Measurements from ENCODE around the gene EPB41L3.

The EPB41L3 gene

GRCh38 chr18:5510135-5510846 is 33.5 kb downstream of the EPB41L3 start:
- no peak overlapping the region for H2AK5ac ChIP-seq (ENCODE audit: low read length, severe bottlenecking)
- DNase-seq = no peak
- H3K4me3 ChIP-seq (ENCODE audit: insufficient read depth in 1 of 2, low read depth in 1 of 2, low read length in 2 of 2) = no peak overlapping the region
- H3K9me3 ChIP-seq (ENCODE audit: control insufficient read depth, low read length) = no peaks in the 10 kb centered on the region
- peaks cover 2% of the 10 kb centered on the region for H3K4me1 ChIP-seq (ENCODE audit: control insufficient read depth, insufficient read depth, low read depth, low read length)
- 90% methylated on average over 4 of the region's 7 CpGs for whole genome bisulfite sequencing
- H3K27me3 ChIP-seq (ENCODE audit: control insufficient read depth in 1 of 2, insufficient read depth in 1 of 2, low read length in 2 of 2) = no peaks in the 10 kb centered on the region
- no peak overlapping the region for H3K27ac ChIP-seq (ENCODE audit: low read length, poor library complexity, severe bottlenecking)
- no peak overlapping the region for H3K4ac ChIP-seq (ENCODE audit: low read depth in 1 of 2, low read length in 2 of 2)
- H3K18ac ChIP-seq (ENCODE audit: low read depth in 1 of 2, low read length in 2 of 2) = no peak overlapping the region
- H3K14ac ChIP-seq (ENCODE audit: low read length in 2 of 2) = no peak overlapping the region
- H3K79me1 ChIP-seq (replicated peaks; ENCODE audit: low read length, poor library complexity, severe bottlenecking) = no peaks in the 10 kb centered on the region
- no peak overlapping the region for H3K23ac ChIP-seq (ENCODE audit: low read length in 2 of 2)
- no peak overlapping the region for H4K91ac ChIP-seq (ENCODE audit: low read length)
- H2AFZ ChIP-seq (ENCODE audit: low read depth, low read length) = no peak overlapping the region
- H2BK120ac ChIP-seq (ENCODE audit: low read depth, low read length) = no peak overlapping the region
- no peak overlapping the region for H2BK12ac ChIP-seq (ENCODE audit: low read length in 2 of 2)
- no peak overlapping the region for H2BK5ac ChIP-seq (ENCODE audit: low read depth, low read length, poor library complexity, severe bottlenecking)
- peak overlapping the region; percentile 55 for H3K9ac ChIP-seq (ENCODE audit: low read length)
- H3K36me3 ChIP-seq (ENCODE audit: control insufficient read depth in 1 of 2, insufficient read depth in 2 of 2, low read depth in 1 of 2, low read length in 2 of 2) = no peaks in the 10 kb centered on the region
- H3K4me2 ChIP-seq (ENCODE audit: low read length, poor library complexity, severe bottlenecking) = no peak overlapping the region
- H4K8ac ChIP-seq (ENCODE audit: low read length) = no peak overlapping the region
- no peak overlapping the region for H2BK15ac ChIP-seq (ENCODE audit: low read depth, poor library complexity, severe bottlenecking)

- Histone ChIP-seq H2BK5ac (ENCODE audit: low read depth, low read length, poor library complexity, severe bottlenecking) (no peak overlapping the region), H3K9me3 (ENCODE audit: control insufficient read depth, low read length) (no peaks in the 10 kb centered on the region), H3K23ac (ENCODE audit: low read length in 2 of 2) (no peak overlapping the region), H2BK120ac (ENCODE audit: low read depth, low read length) (no peak overlapping the region), H3K4me1 (ENCODE audit: control insufficient read depth, insufficient read depth, low read depth, low read length) (peaks cover 2% of the 10 kb centered on the region), H3K27ac (ENCODE audit: low read length, poor library complexity, severe bottlenecking) (no peak overlapping the region), H2BK15ac (ENCODE audit: low read depth, poor library complexity, severe bottlenecking) (no peak overlapping the region), H2AFZ (ENCODE audit: low read depth, low read length) (no peak overlapping the region), H2AK5ac (ENCODE audit: low read length, severe bottlenecking) (no peak overlapping the region), H3K4me2 (ENCODE audit: low read length, poor library complexity, severe bottlenecking) (no peak overlapping the region), H3K79me1 (replicated peaks; ENCODE audit: low read length, poor library complexity, severe bottlenecking) (no peaks in the 10 kb centered on the region), H3K4ac (ENCODE audit: low read depth in 1 of 2, low read length in 2 of 2) (no peak overlapping the region), H4K8ac (ENCODE audit: low read length) (no peak overlapping the region), H3K9ac (ENCODE audit: low read length) (peak overlapping the region; percentile 60), H2BK12ac (ENCODE audit: low read length in 2 of 2) (no peak overlapping the region), H3K18ac (ENCODE audit: low read depth in 1 of 2, low read length in 2 of 2) (no peak overlapping the region), H3K27me3 (ENCODE audit: control insufficient read depth in 1 of 2, insufficient read depth in 1 of 2, low read length in 2 of 2) (no peaks in the 10 kb centered on the region), H3K4me3 (ENCODE audit: insufficient read depth in 1 of 2, low read depth in 1 of 2, low read length in 2 of 2) (peak overlapping the region in 1 of 2 experiments; percentile 61), H4K91ac (ENCODE audit: low read length) (no peak overlapping the region), H3K36me3 (ENCODE audit: control insufficient read depth in 1 of 2, insufficient read depth in 2 of 2, low read depth in 1 of 2, low read length in 2 of 2) (no peaks in the 10 kb centered on the region), H3K14ac (ENCODE audit: low read length in 2 of 2) (no peak overlapping the region)
- DNase-seq = no peak
- 81% methylated on average over 2 of the region's 2 CpGs for WGBS
These were observed 35.0 kb downstream of the EPB41L3 start for GRCh38 chr18:5508821-5509220.

- Histone ChIP-seq H4K8ac (ENCODE audit: low read length) (no peak overlapping the region), H3K4me1 (ENCODE audit: control insufficient read depth, insufficient read depth, low read depth, low read length) (peaks cover 2% of the 10 kb centered on the region), H3K23ac (ENCODE audit: low read length in 2 of 2) (no peak overlapping the region), H3K27me3 (ENCODE audit: control insufficient read depth in 1 of 2, insufficient read depth in 1 of 2, low read length in 2 of 2) (no peaks in the 10 kb centered on the region), H3K9me3 (ENCODE audit: control insufficient read depth, low read length) (no peaks in the 10 kb centered on the region), H2BK5ac (ENCODE audit: low read depth, low read length, poor library complexity, severe bottlenecking) (no peak overlapping the region), H2BK120ac (ENCODE audit: low read depth, low read length) (no peak overlapping the region), H2AFZ (ENCODE audit: low read depth, low read length) (no peak overlapping the region), H3K79me1 (replicated peaks; ENCODE audit: low read length, poor library complexity, severe bottlenecking) (no peaks in the 10 kb centered on the region), H2BK15ac (ENCODE audit: low read depth, poor library complexity, severe bottlenecking) (no peak overlapping the region), H2BK12ac (ENCODE audit: low read length in 2 of 2) (no peak overlapping the region), H3K4ac (ENCODE audit: low read depth in 1 of 2, low read length in 2 of 2) (no peak overlapping the region), H3K4me3 (ENCODE audit: insufficient read depth in 1 of 2, low read depth in 1 of 2, low read length in 2 of 2) (no peak overlapping the region), H3K36me3 (ENCODE audit: control insufficient read depth in 1 of 2, insufficient read depth in 2 of 2, low read depth in 1 of 2, low read length in 2 of 2) (no peaks in the 10 kb centered on the region), H2AK5ac (ENCODE audit: low read length, severe bottlenecking) (no peak overlapping the region), H3K18ac (ENCODE audit: low read depth in 1 of 2, low read length in 2 of 2) (no peak overlapping the region), H3K27ac (ENCODE audit: low read length, poor library complexity, severe bottlenecking) (no peak overlapping the region), H3K9ac (ENCODE audit: low read length) (no peak overlapping the region), H3K14ac (ENCODE audit: low read length in 2 of 2) (no peak overlapping the region), H4K91ac (ENCODE audit: low read length) (no peak overlapping the region), H3K4me2 (ENCODE audit: low read length, poor library complexity, severe bottlenecking) (no peak overlapping the region)
- 78% methylated on average over 2 of the region's 2 CpGs for WGBS
- DNase-seq = no peak
These were observed 36.0 kb downstream of the EPB41L3 start for GRCh38 chr18:5507756-5508155.

- Histone ChIP-seq H3K79me1 (replicated peaks; ENCODE audit: low read length, poor library complexity, severe bottlenecking) (no peaks in the 10 kb centered on the region), H4K91ac (ENCODE audit: low read length) (no peak overlapping the region), H3K4me1 (ENCODE audit: control insufficient read depth, insufficient read depth, low read depth, low read length) (no peaks in the 10 kb centered on the region), H4K8ac (ENCODE audit: low read length) (no peak overlapping the region), H3K36me3 (ENCODE audit: control insufficient read depth in 1 of 2, insufficient read depth in 2 of 2, low read depth in 1 of 2, low read length in 2 of 2) (no peaks in the 10 kb centered on the region), H3K4me2 (ENCODE audit: low read length, poor library complexity, severe bottlenecking) (no peak overlapping the region), H3K4ac (ENCODE audit: low read depth in 1 of 2, low read length in 2 of 2) (no peak overlapping the region), H3K4me3 (ENCODE audit: insufficient read depth in 1 of 2, low read depth in 1 of 2, low read length in 2 of 2) (no peak overlapping the region), H3K27ac (ENCODE audit: low read length, poor library complexity, severe bottlenecking) (no peak overlapping the region), H3K23ac (ENCODE audit: low read length in 2 of 2) (no peak overlapping the region), H2BK120ac (ENCODE audit: low read depth, low read length) (no peak overlapping the region), H2AK5ac (ENCODE audit: low read length, severe bottlenecking) (no peak overlapping the region), H2BK15ac (ENCODE audit: low read depth, poor library complexity, severe bottlenecking) (no peak overlapping the region), H3K18ac (ENCODE audit: low read depth in 1 of 2, low read length in 2 of 2) (no peak overlapping the region), H3K14ac (ENCODE audit: low read length in 2 of 2) (no peak overlapping the region), H3K27me3 (ENCODE audit: control insufficient read depth in 1 of 2, insufficient read depth in 1 of 2, low read length in 2 of 2) (no peaks in the 10 kb centered on the region), H2BK12ac (ENCODE audit: low read length in 2 of 2) (no peak overlapping the region), H2AFZ (ENCODE audit: low read depth, low read length) (no peak overlapping the region), H2BK5ac (ENCODE audit: low read depth, low read length, poor library complexity, severe bottlenecking) (no peak overlapping the region), H3K9me3 (ENCODE audit: control insufficient read depth, low read length) (no peaks in the 10 kb centered on the region), H3K9ac (ENCODE audit: low read length) (no peak overlapping the region)
- 82% methylated on average over 8 of the region's 8 CpGs for WGBS
- no peak for DNase-seq
These were observed 37.6 kb downstream of the EPB41L3 start for GRCh38 chr18:5506174-5506573.

Measured in mesenchymal stem cell (in vitro differentiated cells and primary cell).